Colonic mucosa (tissue), 4 donors: Measurements from ENCODE around the gene CGB3. TPM values are rescaled to one million over a fixed set of nuclear protein-coding genes. Genes with fewer than 3 reads are reported as not detected.
A peak's percentile ranks its signal among the peaks of the same experiment; 100 is the strongest.

Experiments
- DNase-seq: peaks from one replicate; pipeline ENCODE4 v3.0.0-alpha.2; 2020
- H3K27ac ChIP-seq: fragments of 200-600 bp; one replicate; pipeline ENCODE4 v1.8.0; 2021
- H3K27me3 ChIP-seq: fragments of 200-600 bp; one replicate; pipeline ENCODE4 v1.8.0; 2021
- H3K36me3 ChIP-seq: fragments of 200-600 bp; one replicate; pipeline ENCODE4 v1.8.0; 2021
- H3K4me1 ChIP-seq: fragments of 200-600 bp; one replicate; pipeline ENCODE4 v1.8.0; 2021; ENCODE audit warnings: mild to moderate bottlenecking
- H3K4me3 ChIP-seq: fragments of 200-600 bp; one replicate; pipeline ENCODE4 v1.8.0; 2021
- H3K9ac ChIP-seq, 2 donors: one replicate each; pipeline ENCODE4 v1.7.0; 2013; ENCODE audit warnings: control low read depth in 2 of 2, low read depth in 2 of 2, low read length in 2 of 2
- H3K9me3 ChIP-seq: fragments of 200-600 bp; one replicate; pipeline ENCODE4 v1.8.0; 2021
- intact Hi-C: fragments of 100-400 bp; cut with DNase I; formaldehyde crosslinking; loops from one replicate; pipeline ENCODE4 v1.14.1; 2022
- total RNA-seq, 2 donors: library from RNA; stranded (reverse); fragmentation: NEBNext Ultra II Directional in 1 of 2; extraction: Animal tissue kit (Norgen Biotek cat#: 25700) in 1 of 2; gene quantifications; one replicate each; pipeline ENCODE4 v1.2.1, GENCODE V29; 2021
- TF ChIP-seq, protein P1 (sequence below): fragments of 200-600 bp; IDR thresholded peaks from one replicate; pipeline ENCODE4 v1.8.0; 2022; ENCODE audit warnings: antibody characterized with exemption, mild to moderate bottlenecking
- donor health status: healthy.
- donor health status: DM: no; HTN: no; CAD: no.
- donor health status: DM: no; HTN: no; CAD: no.

Gene CGB3
- total RNA-seq, 2 donors from 2014 or later, result not detected

DNA sequence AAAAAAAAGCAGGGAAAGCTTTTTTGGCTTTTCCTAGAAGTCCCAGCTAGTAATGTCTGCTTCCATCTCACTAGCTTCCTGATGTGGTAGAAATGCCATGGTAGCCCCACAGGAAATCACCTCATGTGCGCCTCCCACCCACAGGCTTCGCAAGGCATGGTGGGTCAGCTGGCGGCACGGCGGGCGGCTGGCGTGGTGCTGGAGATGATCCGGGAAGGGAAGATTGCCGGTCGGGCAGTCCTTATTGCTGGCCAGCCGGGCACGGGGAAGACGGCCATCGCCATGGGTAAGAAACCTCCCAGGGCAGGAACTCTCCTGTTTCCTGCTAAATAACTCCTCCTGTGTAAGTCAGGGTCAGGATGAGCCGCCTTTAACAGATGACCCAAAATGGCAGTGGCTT, 20.0 kb downstream of the CGB3 start:
- Histone ChIP-seq H3K36me3 (no peaks in the 10 kb centered on the region), H3K9me3 (no peaks in the 10 kb centered on the region), H3K4me3 (no peak overlapping the region), H3K4me1 (no peaks in the 10 kb centered on the region), H3K9ac (no peak overlapping the region), H3K27me3 (no peaks in the 10 kb centered on the region), H3K27ac (no peak overlapping the region)
- intact Hi-C loops, result no loop called here
- DNase-seq, result no peak
- TF ChIP-seq, protein P1, sequence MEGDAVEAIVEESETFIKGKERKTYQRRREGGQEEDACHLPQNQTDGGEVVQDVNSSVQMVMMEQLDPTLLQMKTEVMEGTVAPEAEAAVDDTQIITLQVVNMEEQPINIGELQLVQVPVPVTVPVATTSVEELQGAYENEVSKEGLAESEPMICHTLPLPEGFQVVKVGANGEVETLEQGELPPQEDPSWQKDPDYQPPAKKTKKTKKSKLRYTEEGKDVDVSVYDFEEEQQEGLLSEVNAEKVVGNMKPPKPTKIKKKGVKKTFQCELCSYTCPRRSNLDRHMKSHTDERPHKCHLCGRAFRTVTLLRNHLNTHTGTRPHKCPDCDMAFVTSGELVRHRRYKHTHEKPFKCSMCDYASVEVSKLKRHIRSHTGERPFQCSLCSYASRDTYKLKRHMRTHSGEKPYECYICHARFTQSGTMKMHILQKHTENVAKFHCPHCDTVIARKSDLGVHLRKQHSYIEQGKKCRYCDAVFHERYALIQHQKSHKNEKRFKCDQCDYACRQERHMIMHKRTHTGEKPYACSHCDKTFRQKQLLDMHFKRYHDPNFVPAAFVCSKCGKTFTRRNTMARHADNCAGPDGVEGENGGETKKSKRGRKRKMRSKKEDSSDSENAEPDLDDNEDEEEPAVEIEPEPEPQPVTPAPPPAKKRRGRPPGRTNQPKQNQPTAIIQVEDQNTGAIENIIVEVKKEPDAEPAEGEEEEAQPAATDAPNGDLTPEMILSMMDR, result no peak

DNA sequence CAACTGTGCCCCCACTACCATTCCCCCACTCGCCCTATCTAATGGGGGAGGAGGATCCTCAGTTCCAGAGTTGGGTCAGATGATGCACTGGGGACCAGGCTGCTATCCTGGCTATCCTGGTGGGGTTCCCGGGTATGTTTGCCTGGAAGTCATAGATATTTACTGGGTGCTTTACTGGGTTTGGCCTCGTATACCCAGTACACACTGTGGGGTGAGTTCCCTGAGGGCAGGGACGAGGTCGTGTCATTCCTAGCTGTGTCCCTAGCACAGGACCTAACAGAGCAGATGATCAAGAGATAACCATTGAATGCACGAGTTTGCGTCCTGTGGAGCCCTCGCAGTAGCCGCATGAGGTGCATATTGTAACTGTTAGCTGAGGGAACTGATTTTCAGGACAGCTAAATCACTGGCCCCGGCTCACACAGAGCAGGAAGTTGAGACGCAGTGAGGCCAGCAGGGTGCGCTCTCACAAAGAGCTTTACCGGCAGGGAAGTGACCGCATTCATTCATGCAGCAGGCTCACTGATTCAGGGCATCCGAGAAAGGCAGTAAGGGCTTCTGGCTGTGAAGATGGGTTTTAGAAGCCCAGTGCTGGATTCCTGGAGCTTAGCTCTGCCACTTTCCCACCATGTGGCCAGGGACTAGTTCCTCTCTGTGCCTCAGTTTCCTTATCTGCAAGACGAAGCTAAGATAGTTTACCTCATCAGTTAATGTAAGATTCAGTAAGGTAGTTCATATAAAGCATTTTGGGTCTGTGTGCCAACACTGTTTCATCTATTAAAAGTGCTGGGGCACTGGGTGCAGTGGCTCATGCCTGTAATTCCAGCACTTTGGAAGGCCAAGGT, 24.4 kb downstream of the CGB3 start:
- Histone ChIP-seq H3K27ac (no peak overlapping the region), H3K36me3 (no peaks in the 10 kb centered on the region), H3K27me3 (no peaks in the 10 kb centered on the region), H3K9me3 (no peaks in the 10 kb centered on the region), H3K4me3 (no peak overlapping the region), H3K4me1 (no peaks in the 10 kb centered on the region), H3K9ac (no peak overlapping the region)
- DNase-seq, result peak; percentile 66
- TF ChIP-seq, protein P1, result peak; percentile 61
- intact Hi-C loops, result no loop called here

DNA sequence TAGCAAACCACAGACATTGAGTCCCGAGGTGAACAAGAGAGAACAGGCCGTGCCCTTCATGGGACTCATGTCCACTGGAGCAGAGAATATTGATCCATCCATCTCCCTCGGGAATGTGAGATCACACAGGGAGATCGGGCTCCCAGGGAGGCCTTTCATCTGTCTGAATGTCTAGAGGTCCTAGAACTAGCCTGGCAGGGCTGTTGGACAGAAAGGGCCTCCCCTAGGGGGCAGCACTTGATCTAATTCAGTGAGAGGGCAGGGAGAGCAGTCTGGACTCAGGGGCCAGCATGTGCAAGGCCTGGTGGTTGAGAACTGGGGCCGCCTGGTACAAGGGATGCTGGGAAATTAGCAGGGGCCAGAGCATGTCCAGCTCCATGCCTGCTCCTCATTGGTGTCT, 26.2 kb downstream of the CGB3 start:
- Histone ChIP-seq H3K36me3 (no peaks in the 10 kb centered on the region), H3K4me3 (no peak overlapping the region), H3K27ac (no peak overlapping the region), H3K27me3 (no peaks in the 10 kb centered on the region), H3K4me1 (no peaks in the 10 kb centered on the region), H3K9me3 (no peaks in the 10 kb centered on the region), H3K9ac (no peak overlapping the region)
- intact Hi-C loops, result no loop called here
- peak; percentile 76 for DNase-seq
- TF ChIP-seq, protein P1, result peak; percentile 41

DNA sequence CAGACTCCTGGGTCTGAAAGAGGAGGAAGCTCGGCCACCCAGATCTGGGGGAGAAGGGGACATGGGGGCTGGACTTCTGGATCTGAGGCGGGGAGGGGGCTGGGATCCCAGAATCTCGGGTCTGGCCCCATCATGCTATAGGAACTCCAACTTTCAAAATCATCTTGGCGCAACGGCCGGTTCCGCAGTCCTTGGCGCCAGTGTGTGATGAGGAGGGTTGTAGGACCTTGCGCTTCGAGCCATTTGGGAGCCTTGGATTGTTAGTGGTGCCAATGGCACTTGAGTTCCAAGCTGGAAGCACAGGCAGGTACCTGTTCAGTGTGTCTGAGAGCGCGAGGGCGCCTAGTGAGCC, 30.1 kb downstream of the CGB3 start:
- Histone ChIP-seq H3K9ac (peak overlapping the region; percentile 59 to 99), H3K36me3 (no peaks in the 10 kb centered on the region), H3K4me1 (peaks cover 9% of the 10 kb centered on the region), H3K4me3 (peak overlapping the region; percentile 76), H3K27ac (peak overlapping the region; percentile 86), H3K9me3 (no peaks in the 10 kb centered on the region), H3K27me3 (no peaks in the 10 kb centered on the region)
- TF ChIP-seq, protein P1, result no peak
- DNase-seq, result no peak
- intact Hi-C loops, result no loop called here

DNA sequence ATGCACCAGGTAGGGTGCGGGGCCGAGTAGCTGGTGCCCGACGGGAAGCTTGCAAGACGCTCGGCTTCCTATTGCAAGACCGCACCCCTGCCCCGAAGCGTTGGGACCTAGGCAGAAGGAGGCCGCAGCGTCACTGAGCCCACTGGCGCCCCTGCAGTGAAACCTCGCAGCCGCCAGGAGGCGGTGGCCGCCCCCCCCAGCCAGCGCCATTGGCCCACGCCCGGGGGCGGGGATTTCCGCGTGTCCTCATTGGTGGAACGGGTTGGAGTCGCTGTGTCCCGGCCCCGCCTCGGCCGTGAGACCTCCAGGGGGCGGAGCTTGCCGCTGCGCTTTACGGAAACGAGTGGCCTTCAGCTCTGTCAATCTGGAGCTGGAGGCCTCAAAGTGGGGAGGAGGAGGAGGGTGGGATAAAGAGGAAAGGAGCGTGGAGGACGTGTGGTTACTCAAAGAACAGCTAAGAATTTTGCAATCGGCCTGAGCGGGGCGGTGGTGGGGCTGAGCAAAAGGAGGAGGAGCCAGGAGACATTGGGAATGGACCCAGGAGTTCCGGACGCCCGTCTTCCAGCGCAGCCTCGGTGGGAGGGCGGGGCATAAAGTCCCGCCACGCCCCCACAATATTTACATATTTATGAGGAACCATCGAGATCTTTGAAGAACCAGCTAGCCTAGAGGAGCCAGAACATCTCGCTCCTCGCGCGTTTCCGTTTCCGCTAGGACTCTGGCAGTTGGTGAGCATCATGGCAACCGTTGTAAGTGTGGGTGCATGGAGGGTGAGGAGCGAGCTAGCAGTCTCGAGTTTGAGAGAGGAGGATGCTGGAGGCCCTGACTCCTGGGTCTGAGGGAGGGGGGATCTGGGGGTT, 30.7 kb downstream of the CGB3 start, which contains the start of the genes GYS1 and RUVBL2:
Gene GYS1, minus strand, starts transcription at position 135 of the 860 bp plus-strand sequence. CDS start 197 bp downstream, outside the sequence.
Gene RUVBL2, plus strand, starts transcription at position 713 of the 860 bp plus-strand sequence. Its CDS starts 25 bp downstream, at position 738.
- no peaks in the 10 kb centered on the region for H3K36me3 ChIP-seq
- intact Hi-C loops, result no loop called here
- H3K4me1 ChIP-seq, result peaks cover 9% of the 10 kb centered on the region
- DNase-seq, result peak; percentile 100
- peak within 1 kb of the TSS; percentile 86 for H3K27ac ChIP-seq
- peak within 1 kb of the TSS; percentile 88 to 99 for H3K9ac ChIP-seq
- H3K27me3 ChIP-seq, result no peaks in the 10 kb centered on the region
- peak within 1 kb of the TSS; percentile 76 for H3K4me3 ChIP-seq
- H3K9me3 ChIP-seq, result no peaks in the 10 kb centered on the region
- TF ChIP-seq, protein P1, result peak; percentile 96
